ENCODE measurements around the gene SMIM13. TPM values are rescaled to one million over a fixed set of nuclear protein-coding genes. Genes with fewer than 3 reads are reported as not detected.

Gene SMIM13
- total RNA-seq, 2 experiments from 2014 or later, result 13.9 to 19.0 TPM

GRCh38 chr6:11058406-11058805 lies 35.2 kb upstream of the SMIM13 start:
- no peaks in the 10 kb centered on the region for H3K79me2 ChIP-seq (ENCODE audit: insufficient read depth, low read depth, low read length)
- DNase-seq (ENCODE audit: low spot score), result no peak
- H3K9me2 ChIP-seq (ENCODE audit: insufficient read depth, low read length), result no peaks in the 10 kb centered on the region
- no peaks in the 10 kb centered on the region for H3K36me3 ChIP-seq (ENCODE audit: insufficient read depth, low read length)
- no peaks in the 10 kb centered on the region for H3K9me3 ChIP-seq (ENCODE audit: low read length)
- no peak overlapping the region for H2AFZ ChIP-seq (ENCODE audit: low read length)
- intact Hi-C loops (cut with micrococcal nuclease; ENCODE audit: unreplicated experiment), result no loop called here
- no peaks in the 10 kb centered on the region for H4K20me1 ChIP-seq (ENCODE audit: insufficient read depth, low read length)
- POLR2A ChIA-PET, result no interaction called here
- BruUV-seq (replicated peaks), result no TSS peak
- no peaks in the 10 kb centered on the region for H3K4me1 ChIP-seq (ENCODE audit: insufficient read depth, low read length, poor library complexity, severe bottlenecking)
- H3K4me3 ChIP-seq (ENCODE audit: low read depth, low read length, poor library complexity, severe bottlenecking), result no peak overlapping the region
- H3K4me2 ChIP-seq (ENCODE audit: low read length), result no peak overlapping the region
- CTCF ChIA-PET (ENCODE audit: unreplicated experiment), result no interaction called here
- no peak overlapping the region for H3K27ac ChIP-seq (ENCODE audit: low read depth, low read length, poor library complexity, severe bottlenecking)
- TF ChIP-seq CTCF (conservative IDR thresholded peaks at IDR 0.05; ENCODE audit: low read length) (no peak), EZH2phosphoT487 (IDR thresholded peaks at IDR 0.05; ENCODE audit: borderline replicate concordance, low read depth, low read length) (no peak)

GRCh38 chr6:11062083-11062482 lies 31.6 kb upstream of the SMIM13 start:
- TF ChIP-seq EZH2phosphoT487 (IDR thresholded peaks at IDR 0.05; ENCODE audit: borderline replicate concordance, low read depth, low read length) (no peak), CTCF (conservative IDR thresholded peaks at IDR 0.05; ENCODE audit: low read length) (no peak)
- no peaks in the 10 kb centered on the region for H3K9me3 ChIP-seq (ENCODE audit: low read length)
- intact Hi-C loops (cut with micrococcal nuclease; ENCODE audit: unreplicated experiment), result no loop called here
- no peak overlapping the region for H3K27ac ChIP-seq (ENCODE audit: low read depth, low read length, poor library complexity, severe bottlenecking)
- POLR2A ChIA-PET, result interaction anchor here (0.6 to 0.7 kb wide), 3 partner anchors 12 to 573 kb away, joined by 3 read pairs; no protein-coding TSS in a partner anchor
- CTCF ChIA-PET (ENCODE audit: unreplicated experiment), result no interaction called here
- H3K36me3 ChIP-seq (ENCODE audit: insufficient read depth, low read length), result no peaks in the 10 kb centered on the region
- H3K4me2 ChIP-seq (ENCODE audit: low read length), result no peak overlapping the region
- BruUV-seq (replicated peaks), result no TSS peak
- no peak overlapping the region for H2AFZ ChIP-seq (ENCODE audit: low read length)
- DNase-seq (ENCODE audit: low spot score), result no peak
- H3K4me3 ChIP-seq (ENCODE audit: low read depth, low read length, poor library complexity, severe bottlenecking), result no peak overlapping the region
- no peaks in the 10 kb centered on the region for H3K4me1 ChIP-seq (ENCODE audit: insufficient read depth, low read length, poor library complexity, severe bottlenecking)
- no peaks in the 10 kb centered on the region for H3K79me2 ChIP-seq (ENCODE audit: insufficient read depth, low read depth, low read length)
- no peaks in the 10 kb centered on the region for H3K9me2 ChIP-seq (ENCODE audit: insufficient read depth, low read length)
- H4K20me1 ChIP-seq (ENCODE audit: insufficient read depth, low read length), result no peaks in the 10 kb centered on the region

- Histone ChIP-seq H3K9me3 (ENCODE audit: low read length) (no peaks in the 10 kb centered on the region), H4K20me1 (ENCODE audit: insufficient read depth, low read length) (no peaks in the 10 kb centered on the region), H3K79me2 (ENCODE audit: insufficient read depth, low read depth, low read length) (no peaks in the 10 kb centered on the region), H3K4me3 (ENCODE audit: low read depth, low read length, poor library complexity, severe bottlenecking) (no peak overlapping the region), H3K9me2 (ENCODE audit: insufficient read depth, low read length) (no peaks in the 10 kb centered on the region), H3K4me1 (ENCODE audit: insufficient read depth, low read length, poor library complexity, severe bottlenecking) (no peaks in the 10 kb centered on the region), H3K4me2 (ENCODE audit: low read length) (no peak overlapping the region), H2AFZ (ENCODE audit: low read length) (no peak overlapping the region), H3K27ac (ENCODE audit: low read depth, low read length, poor library complexity, severe bottlenecking) (no peak overlapping the region), H3K36me3 (ENCODE audit: insufficient read depth, low read length) (no peaks in the 10 kb centered on the region)
- no TSS peak for BruUV-seq (replicated peaks)
- intact Hi-C loops (cut with micrococcal nuclease; ENCODE audit: unreplicated experiment), result no loop called here
- ChIA-PET CTCF (ENCODE audit: unreplicated experiment) (no interaction called here), POLR2A (interaction anchor here (0.6 kb wide), 1 partner anchor 254 kb away, joined by 3 read pairs; no protein-coding TSS in a partner anchor)
- DNase-seq (ENCODE audit: low spot score), result no peak
- TF ChIP-seq CTCF (conservative IDR thresholded peaks at IDR 0.05; ENCODE audit: low read length) (no peak), EZH2phosphoT487 (IDR thresholded peaks at IDR 0.05; ENCODE audit: borderline replicate concordance, low read depth, low read length) (no peak)
Measured at GRCh38 chr6:11062715-11063114, 30.9 kb upstream of the SMIM13 start.

Data from OCI-LY7 (cell line).